HCT116 (cell line): Measurements from ENCODE around the gene ZNF620. TPM values are rescaled to one million over a fixed set of nuclear protein-coding genes. Genes with fewer than 3 reads are reported as not detected.

Experiments used
- ATAC-seq: fragments of 200-7000 bp; cut with Tn5 transposase; 2 replicates; pipeline ENCODE4 v1.9.1; 2020; ENCODE audit warnings: mild to moderate bottlenecking, moderate library complexity
- BruUV-seq: library from RNA; stranded (reverse); fragments of 400-500 nt; replicated peaks from 2 replicates; lab custom pipeline; 2021; lab: Mats Ljungman, UMichigan
- CTCF ChIA-PET: fragments of 300-600 bp; sonication (Branson Sonifier 250); formaldehyde crosslinking; loops from one replicate; lab custom pipeline; 2021; ENCODE audit warnings: antibody characterized with exemption; lab: Charles Lee
- POLR2A ChIA-PET: fragments of 300-600, 350-600 bp; sonication (Branson Sonifier 250); formaldehyde crosslinking; loops from one replicate; lab custom pipeline; 2021; ENCODE audit warnings: antibody characterized with exemption; lab: Charles Lee
- RAD21 ChIA-PET, 2 experiments: fragments of 300-600 bp; sonication (Branson Sonifier 250); formaldehyde crosslinking; loops; one replicate each; lab custom pipeline; 2023; ENCODE audit warnings: low total read pairs in 2 of 2; ENCODE audit not compliant: uncharacterized antibody in 2 of 2, unreplicated experiment in 2 of 2, low non-redundant PET in 1 of 2; lab: Charles Lee
- DNase-seq: peaks from one replicate; pipeline ENCODE4 v3.0.0-alpha.2; 2010; ENCODE audit warnings: low read depth, low spot score
- H2AFZ ChIP-seq: fragments of 200-600 bp; shearing (Covaris generic), sonication (generic); 2 replicates; pipeline ENCODE4 v1.6.1; 2017; ENCODE audit warnings: low read depth, mixed run types, mixed read lengths, antibody characterized with exemption, low read length; ENCODE audit not compliant: poor library complexity, severe bottlenecking
- H3K27ac ChIP-seq: 2 replicates; pipeline ENCODE4 v1.5.1; 2012; ENCODE audit warnings: low read depth, low read length
- H3K27me3 ChIP-seq: fragments of 200-600 bp; sonication (generic); 2 replicates; pipeline ENCODE4 v1.6.1; 2016; ENCODE audit warnings: mixed run types, low read length, mixed read lengths; ENCODE audit not compliant: insufficient read depth
- H3K36me3 ChIP-seq, 2 experiments: fragments of 200-500 bp in 1 of 2; fragments of 200-600 bp in 1 of 2; sonication (Bioruptor generic) in 1 of 2; sonication (generic) in 1 of 2; 2 replicates each; pipeline versions ENCODE4 v1.5.1 to v1.6.1; 2014 to 2016; ENCODE audit warnings: low read length in 2 of 2, inconsistent platforms in 1 of 2, mixed read lengths in 1 of 2, mixed run types in 1 of 2; ENCODE audit not compliant: insufficient read depth in 2 of 2, control insufficient read depth in 1 of 2
- H3K4me1 ChIP-seq, 2 experiments: fragments of 200-600 bp in 1 of 2; sonication (generic) in 1 of 2; 2 replicates each; pipeline versions ENCODE4 v1.5.1 to v1.6.1; 2012 to 2017; ENCODE audit warnings: low read length in 2 of 2, inconsistent platforms in 1 of 2, mild to moderate bottlenecking in 1 of 2, mixed read lengths in 1 of 2, mixed run types in 1 of 2, moderate library complexity in 1 of 2; ENCODE audit not compliant: insufficient read depth in 2 of 2, control insufficient read depth in 1 of 2
- H3K4me2 ChIP-seq: fragments of 200-600 bp; sonication (generic); 2 replicates; pipeline ENCODE4 v1.6.1; 2017; ENCODE audit warnings: mixed run types, low read length, mixed read lengths
- H3K4me3 ChIP-seq, 2 experiments: fragments of 200-600 bp in 1 of 2; sonication (generic) in 1 of 2; replicated peaks in 1 of 2; 2 replicates each; pipeline ENCODE4 v1.5.1; 2011 to 2016; ENCODE audit warnings: low read length in 2 of 2, control low read depth in 1 of 2, low read depth in 1 of 2, mild to moderate bottlenecking in 1 of 2, mixed read lengths in 1 of 2, mixed run types in 1 of 2
- H3K79me2 ChIP-seq: fragments of 200-600 bp; sonication (generic); 2 replicates; pipeline ENCODE4 v1.6.1; 2017; ENCODE audit warnings: mild to moderate bottlenecking, mixed run types, low read length, moderate library complexity, mixed read lengths; ENCODE audit not compliant: insufficient read depth
- H3K9ac ChIP-seq: fragments of 200-600 bp; sonication (generic); 2 replicates; pipeline ENCODE4 v1.6.1; 2016; ENCODE audit warnings: low read length, mixed read lengths
- H3K9me2 ChIP-seq: fragments of 200-600 bp; sonication (generic), shearing (Covaris generic); 2 replicates; pipeline ENCODE4 v1.6.1; 2017; ENCODE audit warnings: mixed run types, mild to moderate bottlenecking, moderate library complexity; ENCODE audit not compliant: insufficient read depth
- H3K9me3 ChIP-seq, 2 experiments: fragments of 200-500 bp in 1 of 2; fragments of 200-600 bp in 1 of 2; sonication (Bioruptor generic) in 1 of 2; sonication (generic) in 1 of 2; 2 replicates each; pipeline ENCODE4 v1.6.1; 2014 to 2017; ENCODE audit warnings: low read length in 2 of 2, mixed read lengths in 2 of 2, inconsistent platforms in 1 of 2, low read depth in 1 of 2, mild to moderate bottlenecking in 1 of 2, mixed run types in 1 of 2, moderate library complexity in 1 of 2; ENCODE audit not compliant: control insufficient read depth in 1 of 2, insufficient read depth in 1 of 2
- H4K20me1 ChIP-seq: fragments of 200-600 bp; sonication (generic), shearing (Covaris generic); 2 replicates; pipeline ENCODE4 v1.6.1; 2017; ENCODE audit warnings: mixed run types, mild to moderate bottlenecking, moderate library complexity; ENCODE audit not compliant: insufficient read depth
- ATF3 ChIP-seq: IDR thresholded peaks from 2 replicates; pipeline ENCODE4 v1.6.1; 2012
- CBX3 ChIP-seq: IDR thresholded peaks from 2 replicates; pipeline ENCODE4 v1.6.1; 2012; ENCODE audit warnings: low read depth
- CEBPB ChIP-seq: IDR thresholded peaks from 2 replicates; pipeline ENCODE4 v1.6.1; 2012; ENCODE audit warnings: low read depth
- CTCF ChIP-seq, 3 experiments: fragments of 200-600 bp in 1 of 3; sonication (generic) in 1 of 3; IDR thresholded peaks in 2 of 3; conservative IDR thresholded peaks in 1 of 3; 2 replicates each; pipeline ENCODE4 v1.5.1; 2012 to 2017; ENCODE audit warnings: low read depth in 2 of 3, low read length in 2 of 3, antibody characterized with exemption in 1 of 3, borderline replicate concordance in 1 of 3, control low read depth in 1 of 3, mild to moderate bottlenecking in 1 of 3, mixed read lengths in 1 of 3, mixed run types in 1 of 3, moderate library complexity in 1 of 3; ENCODE audit not compliant: insufficient read depth in 1 of 3
- EGR1 ChIP-seq: IDR thresholded peaks from 2 replicates; pipeline ENCODE4 v1.6.1; 2012; ENCODE audit warnings: low read depth
- EZH2phosphoT487 ChIP-seq: fragments of 200-600 bp; IDR thresholded peaks from 2 replicates; pipeline ENCODE4 v1.6.1; 2018; ENCODE audit warnings: antibody characterized with exemption, borderline replicate concordance
- FOSL1 ChIP-seq: IDR thresholded peaks from 2 replicates; pipeline ENCODE4 v1.6.1; 2012; ENCODE audit warnings: low read depth
- JUND ChIP-seq: IDR thresholded peaks from 2 replicates; pipeline ENCODE4 v1.6.1; 2012
- POLR2A ChIP-seq: IDR thresholded peaks from 2 replicates; pipeline ENCODE4 v1.7.0; 2011; ENCODE audit warnings: borderline replicate concordance; ENCODE audit not compliant: insufficient read depth, insufficient read length; ENCODE audit errors: extremely low read depth
- REST ChIP-seq: IDR thresholded peaks from 2 replicates; pipeline ENCODE4 v1.6.1; 2012; ENCODE audit warnings: low read depth
- SIN3A ChIP-seq: IDR thresholded peaks from 2 replicates; pipeline ENCODE4 v1.6.1; 2012; ENCODE audit warnings: low read depth
- SRF ChIP-seq: IDR thresholded peaks from 2 replicates; pipeline ENCODE4 v1.6.1; 2012; ENCODE audit warnings: low read depth
- TCF7L2 ChIP-seq: IDR thresholded peaks from 2 replicates; pipeline ENCODE4 v1.7.0; 2011; ENCODE audit warnings: borderline replicate concordance, inconsistent platforms; ENCODE audit not compliant: insufficient read depth, insufficient read length; ENCODE audit errors: extremely low read depth
- YY1 ChIP-seq: IDR thresholded peaks from 2 replicates; pipeline ENCODE4 v1.6.1; 2011; ENCODE audit warnings: low read length, low read depth, moderate library complexity, mild to moderate bottlenecking; ENCODE audit not compliant: insufficient replicate concordance; ENCODE audit errors: extremely low read depth
- intact Hi-C: fragments of 100-400 bp; cut with micrococcal nuclease; formaldehyde crosslinking; loops from 2 replicates; pipeline ENCODE4 v1.10.0; 2022
- total RNA-seq: library from RNA; stranded (reverse); gene quantifications from one replicate; pipeline ENCODE4 v1.2.1, GENCODE V29; 2021; ENCODE audit not compliant: unreplicated experiment

The ZNF620 gene
- total RNA-seq, 1 experiment from 2014 or later, result 10.2 TPM

DNA sequence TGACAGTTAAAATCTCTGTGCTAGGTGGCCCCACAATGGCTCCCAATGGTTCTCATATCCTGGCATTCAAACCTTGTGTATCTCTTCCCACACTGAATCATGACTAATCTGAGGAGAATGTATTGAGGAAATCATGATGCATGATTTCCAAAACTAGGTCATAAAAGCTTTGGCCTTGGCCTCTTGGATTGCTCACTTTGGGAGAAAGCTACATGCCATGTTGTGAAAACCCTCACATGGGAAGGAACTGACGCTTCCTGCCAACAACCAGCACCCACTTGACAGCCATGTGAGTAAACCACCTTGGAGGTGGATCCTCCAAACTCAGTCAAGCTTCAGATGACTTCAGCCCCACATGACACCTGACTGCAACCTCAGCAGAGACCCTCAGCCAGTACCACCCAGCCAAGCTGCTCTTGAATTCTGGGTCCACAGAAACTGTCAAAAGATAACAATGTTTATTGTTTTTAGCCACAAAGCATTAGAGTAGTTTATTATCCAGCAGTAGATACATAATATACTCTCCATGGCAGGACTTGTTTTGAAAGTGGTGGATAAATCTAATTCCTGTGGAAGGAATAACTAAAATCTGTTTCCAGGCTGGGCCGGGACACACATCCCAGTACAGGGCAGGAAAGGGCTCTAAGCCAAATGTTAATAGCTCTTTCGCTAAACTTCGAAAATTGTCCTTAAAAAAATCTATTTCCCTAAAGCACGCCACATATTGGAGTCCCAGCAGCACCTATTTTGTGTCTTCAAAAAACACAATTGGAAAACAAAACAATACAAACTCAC lies 1.0 kb upstream of the ZNF620 start (continued):
- TF ChIP-seq SRF (0 out of 2 replicates have a peak, but pooled peaks have one; percentile 42), TCF7L2 (no peak), JUND (peak; percentile 89), EGR1 (no peak; the same call in 1 of the 2 replicates), EZH2phosphoT487 (no peak), ATF3 (0 out of 2 replicates have a peak, but pooled peaks have one; percentile 31), CBX3 (peak; percentile 65; the same call in 1 of the 2 replicates), CTCF (IDR thresholded peaks at IDR 0.05 in 2 of 3, conservative IDR thresholded peaks at IDR 0.05 in 1 of 3; ENCODE audit: borderline replicate concordance in 1 of 3, insufficient read depth in 1 of 3, low read depth in 2 of 3, low read length in 2 of 3) (no peak), FOSL1 (peak; percentile 90), POLR2A (no peak), SIN3A (peak; percentile 53; the same call in 1 of the 2 replicates)

DNA sequence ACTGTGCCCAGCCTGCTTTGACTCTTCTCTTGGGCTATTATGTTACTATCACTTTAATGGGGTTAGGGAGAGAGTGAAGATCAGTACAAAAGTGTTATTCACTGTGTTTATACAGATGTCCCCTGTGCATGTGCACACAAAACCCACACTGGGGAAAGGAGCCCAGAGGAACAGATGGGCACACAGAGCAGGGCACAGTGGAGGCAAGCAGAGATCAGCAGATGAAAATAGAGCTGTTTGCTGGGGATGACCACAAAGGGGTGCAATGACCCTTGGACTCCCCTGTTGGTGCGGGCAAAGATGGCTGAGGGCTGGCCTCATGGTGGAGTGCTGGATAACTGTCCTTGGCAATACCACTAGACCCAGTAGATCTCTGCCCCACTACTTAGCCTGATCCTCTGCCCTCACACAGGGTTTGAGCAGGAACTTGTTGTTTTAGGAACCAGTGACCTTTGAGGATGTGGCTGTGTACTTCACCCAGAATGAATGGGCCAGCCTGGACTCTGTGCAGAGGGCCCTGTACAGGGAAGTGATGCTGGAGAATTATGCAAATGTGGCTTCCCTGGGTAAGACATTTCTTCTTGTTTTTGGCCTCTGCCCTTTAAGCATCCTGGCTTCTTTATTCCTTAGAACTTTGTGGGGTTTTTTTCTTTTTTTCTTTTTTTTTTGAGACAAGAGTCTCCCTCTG lies 5.3 kb downstream of the ZNF620 start:
- Histone ChIP-seq H4K20me1 (no peaks in the 10 kb centered on the region), H3K9ac (no peak overlapping the region), H3K9me3 (no peaks in the 10 kb centered on the region), H3K9me2 (no peaks in the 10 kb centered on the region), H3K27ac (no peak overlapping the region), H2AFZ (no peak overlapping the region), H3K79me2 (peaks cover 4% of the 10 kb centered on the region; the same call in 1 of the 2 replicates), H3K27me3 (no peaks in the 10 kb centered on the region), H3K4me1 (peaks cover 0 to 7% of the 10 kb centered on the region in 2 experiments; a peak in 2 of 4 replicates), H3K4me3 (no peak overlapping the region), H3K36me3 (peaks cover 10% of the 10 kb centered on the region in 2 experiments; a peak in 3 of 4 replicates), H3K4me2 (no peak overlapping the region)
- CTCF ChIA-PET, result no interaction called here
- intact Hi-C loops, result no loop called here
- RAD21 ChIA-PET, result no interaction called here
- DNase-seq, result no peak
- no peak for ATAC-seq
- POLR2A ChIA-PET, result no interaction called here
- BruUV-seq, result no TSS peak
- TF ChIP-seq CEBPB (no peak), EZH2phosphoT487 (no peak), CTCF (IDR thresholded peaks at IDR 0.05 in 2 of 3, conservative IDR thresholded peaks at IDR 0.05 in 1 of 3; ENCODE audit: borderline replicate concordance in 1 of 3, insufficient read depth in 1 of 3, low read depth in 2 of 3, low read length in 2 of 3) (no peak), YY1 (no peak), SIN3A (no peak), REST (no peak)
